Vagina (tissue), 2 donors: Measurements from ENCODE around the gene YPEL1. TPM values are rescaled to one million over a fixed set of nuclear protein-coding genes. Genes with fewer than 3 reads are reported as not detected.

Source experiments
- DNase-seq, 2 donors: peaks; one replicate each; pipeline ENCODE4 v3.0.0-alpha.2; 2017; ENCODE audit errors: extremely low spot score in 2 of 2
- H3K27ac ChIP-seq: fragments of 200-600 bp; sonication (generic); one replicate; pipeline ENCODE4 v1.5.1; 2019
- H3K27me3 ChIP-seq: fragments of 200-600 bp; sonication (generic); one replicate; pipeline ENCODE4 v1.5.1; 2019
- H3K36me3 ChIP-seq, 2 donors: fragments of 200-600 bp; sonication (generic); one replicate each; pipeline ENCODE4 v1.5.1; 2017 to 2019
- H3K4me1 ChIP-seq: fragments of 200-600 bp; sonication (generic); one replicate; pipeline ENCODE4 v1.5.1; 2019
- H3K4me3 ChIP-seq, 2 donors: fragments of 200-600 bp; sonication (generic); 1 replicate in 1 of 2; 2 replicates in 1 of 2; pipeline ENCODE4 v1.5.1; 2016 to 2019
- H3K9me3 ChIP-seq: fragments of 200-600 bp; sonication (generic); one replicate; pipeline ENCODE4 v1.5.1; 2019
- CTCF ChIP-seq, 3 experiments: fragments of 450-650 bp in 2 of 3; fragments of 200-600 bp in 1 of 3; sonication (generic) in 1 of 3; IDR thresholded peaks; one replicate each; pipeline ENCODE4 v1.5.1; 2017 to 2019; ENCODE audit warnings: antibody characterized with exemption in 3 of 3, mild to moderate bottlenecking in 2 of 3, moderate library complexity in 2 of 3
- POLR2A ChIP-seq, 2 donors: fragments of 450-650 bp; IDR thresholded peaks; one replicate each; pipeline ENCODE4 v1.6.1; 2017; ENCODE audit warnings: antibody characterized with exemption in 2 of 2, mild to moderate bottlenecking in 2 of 2, moderate library complexity in 2 of 2
- POLR2AphosphoS5 ChIP-seq, 2 donors: sonication (generic); formaldehyde crosslinking; IDR thresholded peaks; one replicate each; pipeline ENCODE4 v1.9.0; 2017; ENCODE audit warnings: antibody characterized with exemption in 2 of 2, mild to moderate bottlenecking in 2 of 2, low read depth in 1 of 2; ENCODE audit not compliant: insufficient read depth in 1 of 2
- intact Hi-C: fragments of 100-400 bp; cut with DNase I; formaldehyde crosslinking; loops from one replicate; pipeline ENCODE4 v1.15.1; 2023
- total RNA-seq: library from RNA; depleted of rRNA; stranded (reverse); fragments of >200 nt; gene quantifications from one replicate; pipeline ENCODE4 v1.2.3, GENCODE V29; 2016

YPEL1 gene
- total RNA-seq, 1 donor from 2014 or later: 4.9 TPM

GRCh38 chr22:21669026-21669425, 66.6 kb downstream of the YPEL1 start:
- intact Hi-C loops: no loop called here
- Histone ChIP-seq H3K9me3 (no peaks in the 10 kb centered on the region), H3K27me3 (no peaks in the 10 kb centered on the region), H3K36me3 (peaks cover 0 to 28% of the 10 kb centered on the region in 2 donors), H3K27ac (no peak overlapping the region), H3K4me3 (no peak overlapping the region), H3K4me1 (peaks cover 23% of the 10 kb centered on the region)
- DNase-seq: no peak
- TF ChIP-seq POLR2AphosphoS5 (IDR thresholded peaks at IDR 0.05; ENCODE audit: insufficient read depth in 1 of 2, low read depth in 1 of 2) (no peak), POLR2A (IDR thresholded peaks at IDR 0.05) (no peak), CTCF (IDR thresholded peaks at IDR 0.05) (no peak)

DNA sequence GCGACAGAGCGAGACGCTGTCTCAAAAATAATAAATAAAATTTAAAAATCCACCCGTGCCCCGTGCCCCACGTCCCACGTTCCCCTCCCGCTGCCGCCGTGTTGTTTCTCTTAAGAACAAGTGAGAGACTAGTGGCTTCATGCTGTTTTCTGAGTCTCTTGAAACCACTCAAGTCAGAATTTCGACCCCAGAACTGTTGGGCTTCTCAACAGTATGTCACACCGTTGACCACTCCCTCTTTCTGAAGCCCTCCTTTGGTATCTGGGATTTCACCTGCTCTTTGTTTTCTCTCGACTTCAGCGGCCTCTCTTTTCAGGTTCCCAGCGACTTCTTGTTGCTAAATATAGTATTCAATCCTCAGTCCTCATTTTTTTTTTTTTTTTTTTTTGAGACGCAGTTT, 68.8 kb downstream of the YPEL1 start:
- peak overlapping the region; percentile 79 for H3K27ac ChIP-seq
- intact Hi-C loops: no loop called here
- H3K9me3 ChIP-seq: no peaks in the 10 kb centered on the region
- H3K27me3 ChIP-seq: no peaks in the 10 kb centered on the region
- peak overlapping the region; percentile 64 to 74 for H3K4me3 ChIP-seq
- TF ChIP-seq CTCF (IDR thresholded peaks at IDR 0.05): no peak
- no peak for TF ChIP-seq POLR2A (IDR thresholded peaks at IDR 0.05)
- TF ChIP-seq POLR2AphosphoS5 (IDR thresholded peaks at IDR 0.05; ENCODE audit: insufficient read depth in 1 of 2, low read depth in 1 of 2): no peak
- peaks cover 0 to 12% of the 10 kb centered on the region in 2 donors for H3K36me3 ChIP-seq
- peaks cover 23% of the 10 kb centered on the region for H3K4me1 ChIP-seq
- no peak for DNase-seq

DNA sequence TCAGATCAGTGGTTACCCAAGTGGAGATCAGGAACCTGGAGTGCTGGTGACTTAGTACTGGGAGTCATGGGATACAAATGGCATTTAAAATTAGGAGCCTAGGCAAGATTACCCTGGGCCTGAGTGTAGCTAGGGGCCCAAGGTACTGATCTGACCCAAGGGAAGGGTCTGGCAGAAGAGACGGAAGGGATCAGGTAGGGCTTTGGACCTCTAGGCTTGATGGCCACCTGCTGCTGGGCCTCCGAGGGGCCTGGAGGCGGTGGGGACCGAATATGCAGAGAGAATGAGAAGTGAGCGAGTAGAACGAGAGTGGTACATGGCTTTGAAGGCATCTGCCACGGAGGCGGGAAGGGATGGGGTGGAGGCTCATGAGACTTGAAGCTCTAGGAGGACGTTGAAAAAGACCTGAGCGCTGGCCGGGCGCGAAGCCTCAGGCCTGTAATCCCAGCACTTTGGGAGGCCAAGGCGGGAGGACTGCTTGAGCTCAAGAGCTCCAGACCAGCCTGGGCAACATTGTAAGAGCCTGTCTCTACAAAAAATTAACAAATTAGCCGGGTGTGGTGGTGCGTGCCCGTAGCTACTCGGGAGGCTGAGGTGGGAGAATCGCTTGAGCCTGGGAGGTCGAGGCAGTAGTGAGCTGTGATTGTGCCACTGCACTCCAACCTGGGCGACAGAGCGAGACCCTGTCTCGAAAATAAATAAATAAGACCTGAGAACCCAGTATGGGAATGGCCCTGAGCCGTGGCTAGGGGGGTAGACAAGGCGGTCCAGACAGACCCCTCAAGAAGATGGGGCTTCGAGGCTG, 70.3 kb downstream of the YPEL1 start:
- intact Hi-C loops: no loop called here
- TF ChIP-seq POLR2A (IDR thresholded peaks at IDR 0.05): no peak
- TF ChIP-seq POLR2AphosphoS5 (IDR thresholded peaks at IDR 0.05; ENCODE audit: insufficient read depth in 1 of 2, low read depth in 1 of 2): no peak
- no peak for TF ChIP-seq CTCF (IDR thresholded peaks at IDR 0.05)
- Histone ChIP-seq H3K27ac (peak overlapping the region; percentile 79), H3K4me1 (peaks cover 23% of the 10 kb centered on the region), H3K4me3 (peak overlapping the region; percentile 64 to 74), H3K36me3 (peaks cover 0 to 4% of the 10 kb centered on the region in 2 donors), H3K27me3 (no peaks in the 10 kb centered on the region), H3K9me3 (no peaks in the 10 kb centered on the region)
- no peak for DNase-seq

- intact Hi-C loops: no loop called here
- TF ChIP-seq POLR2AphosphoS5 (IDR thresholded peaks at IDR 0.05; ENCODE audit: insufficient read depth in 1 of 2, low read depth in 1 of 2): no peak
- no peak for TF ChIP-seq CTCF (IDR thresholded peaks at IDR 0.05)
- no peak for TF ChIP-seq POLR2A (IDR thresholded peaks at IDR 0.05)
- H3K36me3 ChIP-seq: no peaks in the 10 kb centered on the region
- no peak overlapping the region for H3K27ac ChIP-seq
- H3K9me3 ChIP-seq: no peaks in the 10 kb centered on the region
- no peak for DNase-seq
- H3K4me3 ChIP-seq: no peak overlapping the region
- no peaks in the 10 kb centered on the region for H3K27me3 ChIP-seq
- H3K4me1 ChIP-seq: peaks cover 23% of the 10 kb centered on the region
Observed at GRCh38 chr22:21663738-21664137, 71.9 kb downstream of the YPEL1 start.

- H3K27me3 ChIP-seq: no peaks in the 10 kb centered on the region
- TF ChIP-seq POLR2AphosphoS5 (IDR thresholded peaks at IDR 0.05; ENCODE audit: insufficient read depth in 1 of 2, low read depth in 1 of 2) (no peak), CTCF (IDR thresholded peaks at IDR 0.05) (no peak), POLR2A (IDR thresholded peaks at IDR 0.05) (no peak)
- H3K27ac ChIP-seq: no peak overlapping the region
- DNase-seq: no peak
- no peaks in the 10 kb centered on the region for H3K36me3 ChIP-seq
- intact Hi-C loops: no loop called here
- no peak overlapping the region for H3K4me3 ChIP-seq
- H3K9me3 ChIP-seq: no peaks in the 10 kb centered on the region
- H3K4me1 ChIP-seq: peaks cover 25% of the 10 kb centered on the region
Observed at GRCh38 chr22:21661991-21662390, 73.6 kb downstream of the YPEL1 start.
